ENCODE measurements around the gene ZNF577. TPM values are rescaled to one million over a fixed set of nuclear protein-coding genes. Genes with fewer than 3 reads are reported as not detected.

ZNF577 gene
- total and polyA plus RNA-seq, 2 donors (not counting 1 experiment from before 2014, with no cell fraction given), result 15.9 to 26.0 TPM

DNA sequence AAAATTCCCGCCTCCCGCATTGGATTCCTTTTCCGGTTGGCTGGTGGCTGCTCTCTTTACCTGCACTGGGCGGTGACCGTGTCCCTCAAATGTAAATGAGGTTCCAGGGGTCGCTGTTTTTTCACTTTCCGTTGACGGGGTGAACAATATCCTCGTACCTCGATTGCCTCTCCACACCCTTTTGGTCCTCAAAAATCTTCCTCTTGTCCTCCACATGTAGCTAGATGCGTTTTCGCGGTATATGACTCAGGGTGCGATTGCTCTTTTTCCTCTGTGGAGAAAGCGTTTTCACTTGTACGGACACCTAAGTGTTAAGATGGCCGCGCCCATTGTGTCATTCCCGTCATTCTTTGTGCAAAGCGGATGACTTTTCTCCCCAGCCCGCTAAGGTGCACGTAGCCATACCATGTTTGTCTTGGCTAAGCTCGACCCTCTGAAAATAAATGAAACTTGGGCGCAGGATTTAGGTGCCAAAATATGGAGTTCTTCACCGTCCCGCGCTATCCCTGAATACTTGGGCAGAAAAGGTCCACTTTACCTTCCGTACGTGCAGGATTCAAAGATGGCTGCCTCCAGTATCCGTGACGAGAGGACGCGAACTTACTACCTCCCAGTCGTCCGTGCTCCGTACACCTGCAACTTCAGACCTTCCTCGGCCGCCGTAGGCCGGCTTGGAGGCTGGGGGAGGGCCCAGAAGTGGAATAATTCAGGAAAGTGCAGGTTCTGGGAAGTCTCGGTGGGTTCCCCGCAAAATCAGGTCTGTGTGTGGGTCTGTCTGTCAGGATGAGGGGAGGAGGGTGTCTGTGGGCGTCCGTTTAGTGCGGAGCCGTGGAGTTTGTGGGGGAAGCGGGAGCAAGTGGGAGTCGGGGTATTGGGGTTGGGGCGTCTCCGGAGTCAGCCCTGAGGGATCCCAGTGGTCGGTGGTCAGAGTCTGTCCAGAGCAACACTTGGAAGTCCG is 39.3 kb upstream of the ZNF577 start, which contains the start of gene ZNF613:
TSS of gene ZNF613 (plus strand) at position 689 of the 958 bp plus-strand sequence. CDS start 8,749 bp downstream, outside the sequence.
- peak within 1 kb of the TSS; percentile 72 to 76 for H3K27ac ChIP-seq (ENCODE audit: low read length in 2 of 2)
- peak within 1 kb of the TSS; percentile 97 for H2AFZ ChIP-seq (ENCODE audit: insufficient read depth, low read depth, low read length, poor library complexity, severe bottlenecking)
- H3K4me2 ChIP-seq (replicated peaks; ENCODE audit: low read depth, low read length, poor library complexity, severe bottlenecking), result peak within 1 kb of the TSS; percentile 86
- ATAC-seq (ENCODE audit: low read depth) (peak; percentile 92), DNase-seq (peak; percentile 94)
- H3K4me3 ChIP-seq (ENCODE audit: control extremely low read depth in 1 of 5, extremely low read depth in 1 of 5, insufficient read depth in 1 of 5, low read depth in 2 of 5, low read length in 4 of 5), result peak within 1 kb of the TSS; percentile 78 to 93 (median 86)
- peaks cover 10 to 14% of the 10 kb centered on the region in 2 donors for H3K4me1 ChIP-seq (ENCODE audit: control insufficient read depth in 2 of 2, insufficient read depth in 2 of 2, low read length in 2 of 2)
- WGBS (ENCODE audit: insufficient coverage), result under 1% methylated on average over 50 of the region's 52 CpGs
- CTCF ChIA-PET, result no interaction called here
- peak within 1 kb of the TSS; percentile 81 for H3K9ac ChIP-seq (ENCODE audit: low read length)
- Mint-ChIP-seq H3K27me3 (no peaks in the 10 kb centered on the region), H3K4me1 (peaks cover 22% of the 10 kb centered on the region), H3K27ac (peak within 1 kb of the TSS; percentile 84), H3K4me3 (peak within 1 kb of the TSS; percentile 90), H3K9me3 (ENCODE audit: insufficient read depth) (peaks cover 16% of the 10 kb centered on the region)
- POLR2A ChIA-PET, result interaction anchor here (0.6 kb wide), 1 partner anchor 1451 kb away, joined by 5 read pairs; no protein-coding TSS in a partner anchor
- H4K20me1 ChIP-seq (ENCODE audit: control insufficient read depth, insufficient read depth, low read length, poor library complexity, severe bottlenecking), result no peaks in the 10 kb centered on the region
- H3K27me3 ChIP-seq (replicated peaks in 1 of 4; ENCODE audit: control extremely low read depth in 1 of 4, control insufficient read depth in 3 of 4, insufficient read depth in 4 of 4, low read length in 3 of 4), result no peaks in the 10 kb centered on the region
- no peak for TF ChIP-seq EZH2 (IDR thresholded peaks at IDR 0.05; ENCODE audit: borderline replicate concordance, insufficient read depth, low read depth, low read length, poor library complexity, severe bottlenecking)
- peak; percentile 26 for TF ChIP-seq CTCF (IDR thresholded peaks at IDR 0.05)
- H3K9me3 ChIP-seq (ENCODE audit: control extremely low read depth in 1 of 3, control insufficient read depth in 2 of 3, insufficient read depth in 1 of 3, low read length in 2 of 3), result peaks cover 11 to 42% (median 29%) of the 10 kb centered on the region in 3 donors
- intact Hi-C loops (cut with micrococcal nuclease), result loop anchor here (1.0 to 5.0 kb wide), 6 partner anchors 22 to 213 kb away; partner anchors contain the start of genes ZNF350, ZNF577, ZNF615 and ZNF649
- H3K79me2 ChIP-seq (ENCODE audit: control insufficient read depth, insufficient read depth, low read length), result peaks cover 14% of the 10 kb centered on the region
- H3K36me3 ChIP-seq (replicated peaks in 1 of 2; ENCODE audit: control extremely low read depth in 1 of 2, control insufficient read depth in 1 of 2, extremely low read depth in 1 of 2, insufficient read depth in 2 of 2, low read length in 1 of 2), result peaks cover 0 to 9% of the 10 kb centered on the region in 2 experiments
